Activated T-cell treated with anti-CD3 and anti-CD28 coated beads, Interleukin-2, amount 50 U/mL, for 1 hour (primary cell): ENCODE data around the gene HDX.
"Not testable (repeated sequence)": the region's sequence is repeated elsewhere in the genome, so short reads cannot be mapped to it uniquely, and the experiment has no call there.

Source experiments
- DNase-seq: peaks from one replicate; pipeline ENCODE4 v3.0.0-alpha.2; 2020

HDX gene

GRCh38 chrX:84501798-84502628, at the start of gene HDX:
Gene HDX, minus strand, starts transcription at chrX:84502453. Its CDS starts 27,056 bp downstream, at chrX:84475397.
- DNase-seq: peak; percentile 62

GRCh38 chrX:84541315-84541714, 39.1 kb upstream of the HDX start:
- not testable (repeated sequence) for DNase-seq

- not testable (repeated sequence) for DNase-seq
Measured at GRCh38 chrX:84537627-84538026, 35.4 kb upstream of the HDX start.

- DNase-seq: no peak
Measured at GRCh38 chrX:84488426-84488825, 13.8 kb downstream of the HDX start.

- no peak for DNase-seq
Measured at GRCh38 chrX:84487365-84488353, 14.6 kb downstream of the HDX start.

- DNase-seq: no peak
Measured at GRCh38 chrX:84479086-84479485, 23.2 kb downstream of the HDX start.

- no peak for DNase-seq
Measured at GRCh38 chrX:84477114-84477513, 25.1 kb downstream of the HDX start.

- DNase-seq: no peak
Measured at GRCh38 chrX:84475596-84475995, 26.7 kb downstream of the HDX start.

- no peak for DNase-seq
Measured at GRCh38 chrX:84475101-84475500, 27.2 kb downstream of the HDX start.

- DNase-seq: no peak
Measured at GRCh38 chrX:84469226-84469625, 33.0 kb downstream of the HDX start.

GRCh38 chrX:84467898-84468297, 34.4 kb downstream of the HDX start:
- no peak for DNase-seq

- DNase-seq: no peak
Measured at GRCh38 chrX:84453351-84454246, 48.7 kb downstream of the HDX start.

- DNase-seq: no peak
Measured at GRCh38 chrX:84441143-84441542, 61.1 kb downstream of the HDX start.

GRCh38 chrX:84415140-84415539, 87.1 kb downstream of the HDX start:
- no peak for DNase-seq

- no peak for DNase-seq
Measured at GRCh38 chrX:84363663-84364062, 138.6 kb downstream of the HDX start.

- no peak for DNase-seq
Measured at GRCh38 chrX:84363051-84363450, 139.2 kb downstream of the HDX start.

GRCh38 chrX:84362184-84362838, 139.9 kb downstream of the HDX start:
- DNase-seq: no peak

- no peak for DNase-seq
Measured at GRCh38 chrX:84358271-84358670, 144.0 kb downstream of the HDX start.

- DNase-seq: no peak
Measured at GRCh38 chrX:84357296-84357695, 145.0 kb downstream of the HDX start.

GRCh38 chrX:84340968-84341367, 161.3 kb downstream of the HDX start:
- no peak for DNase-seq

GRCh38 chrX:84339507-84340364, 162.5 kb downstream of the HDX start:
- DNase-seq: no peak
